Body of pancreas (tissue), 4 donors: ENCODE measurements around the gene WNK2. TPM values are rescaled to one million over a fixed set of nuclear protein-coding genes. Genes with fewer than 3 reads are reported as not detected.

Experiments
- ATAC-seq: fragments of 150-250 bp; one replicate; pipeline ENCODE4 v1.9.1; 2016
- DNase-seq, 4 donors: peaks; one replicate each; pipeline ENCODE4 v3.0.0-alpha.2; 2019
- H3K27ac ChIP-seq, 4 donors: fragments of 200-600 bp; sonication (generic); 1 replicate in 3 of 4; 2 replicates in 1 of 4; pipeline versions ENCODE4 v1.5.1 to v1.6.1; 2016 to 2019; ENCODE audit warnings: mild to moderate bottlenecking in 1 of 4, mixed read lengths in 1 of 4, moderate library complexity in 1 of 4
- H3K27me3 ChIP-seq, 2 donors: fragments of 200-600 bp; sonication (generic); one replicate each; pipeline ENCODE4 v1.6.0; 2016; ENCODE audit warnings: mild to moderate bottlenecking in 1 of 2
- H3K36me3 ChIP-seq, 2 donors: fragments of 200-600 bp; sonication (generic); replicated peaks in 1 of 2; 2 replicates each; pipeline ENCODE4 v1.5.1; 2016; ENCODE audit warnings: low read depth in 2 of 2; ENCODE audit not compliant: insufficient read depth in 1 of 2
- H3K4me1 ChIP-seq: fragments of 200-600 bp; sonication (generic); one replicate; pipeline ENCODE4 v1.6.0; 2016
- H3K4me3 ChIP-seq, 2 donors: fragments of 200-600 bp; sonication (generic); 1 replicate in 1 of 2; 2 replicates in 1 of 2; pipeline ENCODE4 v1.5.1; 2016 to 2019
- H3K9me3 ChIP-seq, 3 donors: fragments of 200-600 bp; sonication (generic); 1 replicate in 2 of 3; 2 replicates in 1 of 3; pipeline ENCODE4 v1.5.1; 2016
- CTCF ChIP-seq, 7 experiments: fragments of 450-650 bp in 4 of 7; fragments of 200-600 bp in 3 of 7; sonication (generic) in 3 of 7; IDR thresholded peaks; one replicate each; pipeline ENCODE4 v1.5.1; 2016 to 2019; ENCODE audit warnings: antibody characterized with exemption in 7 of 7
- POLR2A ChIP-seq, 3 donors: fragments of 450-650 bp; IDR thresholded peaks; one replicate each; pipeline ENCODE4 v1.6.1; 2016; ENCODE audit warnings: antibody characterized with exemption in 3 of 3, mild to moderate bottlenecking in 2 of 3
- WGBS, 2 donors: methylation state at CpG; one replicate each; pipeline ENCODE4 v1.1.5; 2017; 5-methylcytosine and 5-hydroxymethylcytosine counted together
- intact Hi-C: fragments of 100-400 bp; cut with DNase I; formaldehyde crosslinking; loops from one replicate; pipeline ENCODE4 v1.15.1; 2023
- total RNA-seq, 2 donors: library from RNA; depleted of rRNA; stranded (reverse); fragments of >200 nt; gene quantifications; one replicate each; pipeline ENCODE4 v1.1.0, GENCODE V29; 2016

The WNK2 gene
- total RNA-seq, 2 donors from 2014 or later = 85.4 to 173 TPM

- DNase-seq (peak; percentile 1 to 6 (median 5)), ATAC-seq (no peak)
- no peak overlapping the region for H3K27ac ChIP-seq
- no peaks in the 10 kb centered on the region for H3K27me3 ChIP-seq
- TF ChIP-seq POLR2A (IDR thresholded peaks at IDR 0.05) (no peak), CTCF (IDR thresholded peaks at IDR 0.05) (no peak)
- intact Hi-C loops = no loop called here
- H3K36me3 ChIP-seq = no peaks in the 10 kb centered on the region
- 78 to 100% methylated on average over 1 to 7 of the region's 7 CpGs for WGBS, 2 donors
- no peak overlapping the region for H3K4me3 ChIP-seq
- no peaks in the 10 kb centered on the region for H3K4me1 ChIP-seq
- no peaks in the 10 kb centered on the region for H3K9me3 ChIP-seq
Measured at GRCh38 chr9:93254806-93255493, 71.0 kb downstream of the WNK2 start.

- no peak overlapping the region for H3K27ac ChIP-seq
- ATAC-seq = no peak
- WGBS, 2 donors = 90 to 95% methylated on average over 7 of the region's 7 CpGs
- no peaks in the 10 kb centered on the region for H3K9me3 ChIP-seq
- H3K4me3 ChIP-seq = no peak overlapping the region
- DNase-seq = no peak
- H3K27me3 ChIP-seq = no peaks in the 10 kb centered on the region
- intact Hi-C loops = no loop called here
- no peaks in the 10 kb centered on the region for H3K36me3 ChIP-seq
- TF ChIP-seq CTCF (IDR thresholded peaks at IDR 0.05) = no peak
- no peak for TF ChIP-seq POLR2A (IDR thresholded peaks at IDR 0.05)
- H3K4me1 ChIP-seq = no peaks in the 10 kb centered on the region
Measured at GRCh38 chr9:93255494-93255867, 71.5 kb downstream of the WNK2 start.

GRCh38 chr9:93255994-93256877 lies 72.3 kb downstream of the WNK2 start:
- ATAC-seq (no peak), DNase-seq (peak; percentile 1 to 8 (median 4))
- intact Hi-C loops = no loop called here
- WGBS, 2 donors = 90 to 95% methylated on average over 12 to 16 of the region's 22 CpGs
- H3K4me3 ChIP-seq = no peak overlapping the region
- no peak overlapping the region for H3K27ac ChIP-seq
- H3K36me3 ChIP-seq = no peaks in the 10 kb centered on the region
- peaks cover 3% of the 10 kb centered on the region for H3K4me1 ChIP-seq
- no peaks in the 10 kb centered on the region for H3K9me3 ChIP-seq
- TF ChIP-seq POLR2A (IDR thresholded peaks at IDR 0.05) (no peak), CTCF (IDR thresholded peaks at IDR 0.05) (no peak)
- H3K27me3 ChIP-seq = no peaks in the 10 kb centered on the region

- TF ChIP-seq CTCF (IDR thresholded peaks at IDR 0.05) = no peak
- no peak for TF ChIP-seq POLR2A (IDR thresholded peaks at IDR 0.05)
- Histone ChIP-seq H3K27me3 (no peaks in the 10 kb centered on the region), H3K4me3 (no peak overlapping the region), H3K9me3 (no peaks in the 10 kb centered on the region), H3K36me3 (no peaks in the 10 kb centered on the region), H3K27ac (no peak overlapping the region), H3K4me1 (peaks cover 12% of the 10 kb centered on the region)
- no peak for ATAC-seq
- DNase-seq = peak; percentile 2 to 13 (median 10)
- WGBS, 2 donors = 68 to 84% methylated on average over 10 to 22 of the region's 22 CpGs
- intact Hi-C loops = no loop called here
Measured at GRCh38 chr9:93256878-93257807, 73.2 kb downstream of the WNK2 start.
